HG02973 (cell line): ENCODE measurements around the gene DAB1.

ENCODE experiments used
- ATAC-seq: cut with Tn5 transposase; IDR thresholded peaks from one replicate; pipeline ENCODE4 v1.9.1; 2021; ENCODE audit warnings: moderate library complexity; ENCODE audit not compliant: unreplicated experiment

Gene DAB1

DNA sequence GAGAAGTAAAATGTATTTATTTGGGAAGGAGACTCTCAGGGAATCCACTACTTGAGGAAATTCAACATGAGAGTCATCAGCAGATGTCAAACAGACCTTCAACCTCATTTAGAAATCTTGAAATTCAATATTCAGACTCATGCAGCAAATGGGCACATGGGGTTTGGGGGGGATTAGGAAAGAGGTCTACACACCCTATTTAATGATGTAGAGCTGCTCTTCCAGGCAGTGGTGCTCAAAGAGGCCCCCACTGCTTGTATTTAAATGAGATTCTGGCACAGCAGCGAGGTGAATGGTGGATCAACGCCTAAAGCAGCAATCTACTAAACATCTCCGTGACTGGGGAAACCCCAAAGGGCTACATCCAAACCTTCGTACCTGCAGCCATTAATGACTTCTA, 244.9 kb downstream of the DAB1 start:
- no peak for ATAC-seq

DNA sequence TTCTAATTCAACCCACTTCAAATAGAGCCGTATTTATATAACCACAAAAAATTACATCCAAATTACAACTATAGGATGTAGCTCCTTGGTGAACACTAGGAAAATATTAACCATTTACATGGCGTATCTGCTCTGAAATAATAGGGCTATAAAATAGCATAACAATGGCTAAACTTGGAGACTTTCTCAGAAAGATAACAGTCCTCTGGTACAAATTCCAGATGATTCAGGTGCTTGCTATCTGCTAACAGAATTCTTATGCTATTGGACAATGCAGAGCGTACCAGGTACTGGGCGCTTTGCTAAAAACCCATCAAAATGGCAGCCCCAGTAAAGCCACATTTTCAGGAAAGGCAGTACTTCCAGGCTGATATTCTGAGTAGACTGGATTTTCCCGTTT, 248.4 kb downstream of the DAB1 start:
- no peak for ATAC-seq

DNA sequence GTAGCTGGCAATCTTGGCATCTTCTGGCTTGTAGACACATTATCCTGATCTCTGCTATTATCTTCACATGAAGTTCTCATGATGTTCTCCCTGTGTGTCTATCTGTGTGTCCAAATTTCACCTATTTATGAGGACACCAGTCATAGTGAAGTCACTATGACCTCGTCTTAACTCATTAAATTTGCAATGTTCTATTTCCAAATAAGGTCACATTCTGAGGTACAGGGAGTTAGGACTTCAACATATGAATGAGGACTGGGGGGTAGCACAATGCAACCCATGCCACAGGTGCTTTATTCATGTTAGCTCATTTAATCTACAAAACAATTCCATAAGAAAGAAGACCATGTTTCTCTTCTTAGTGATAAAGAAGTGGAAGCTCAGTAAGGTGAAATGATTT, 251.8 kb downstream of the DAB1 start:
- no peak for ATAC-seq

DNA sequence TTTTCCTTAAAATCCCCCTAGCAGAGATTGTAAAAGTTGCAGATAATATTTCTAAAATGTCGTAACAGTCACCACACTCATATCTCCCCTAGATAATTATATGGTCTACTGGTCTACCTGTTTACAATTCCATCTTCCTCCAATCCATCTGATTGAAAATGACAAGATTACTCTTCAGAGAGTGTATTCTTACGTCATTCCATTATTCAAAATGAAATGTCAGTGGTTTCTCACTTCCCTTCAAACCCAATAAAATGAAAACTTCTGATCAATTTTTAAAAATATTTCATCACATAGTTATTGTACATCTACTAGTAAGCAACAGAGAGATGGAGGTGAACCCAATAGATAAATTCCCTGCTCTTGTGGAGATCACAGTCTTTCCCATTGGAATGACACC, 255.9 kb downstream of the DAB1 start:
- ATAC-seq, result no peak

DNA sequence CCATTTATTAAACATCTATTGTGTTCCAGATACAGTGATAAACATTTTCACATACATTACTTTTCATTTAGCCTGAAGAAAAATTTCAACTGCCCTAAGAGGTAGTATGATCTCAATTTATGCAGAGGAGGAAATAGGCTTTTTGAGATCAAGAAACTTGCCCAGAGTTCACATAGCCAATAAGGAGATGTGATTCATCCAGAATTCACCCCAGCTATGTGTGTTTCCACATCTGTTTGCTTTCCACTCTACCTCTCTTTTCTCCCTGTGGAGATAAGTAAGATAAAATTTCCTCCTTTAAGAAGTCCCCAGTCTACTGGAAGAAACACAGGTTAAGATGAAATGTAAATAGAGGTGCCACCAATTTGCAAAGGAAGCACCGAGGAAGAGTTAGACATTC, 258.3 kb downstream of the DAB1 start:
- ATAC-seq, result no peak

DNA sequence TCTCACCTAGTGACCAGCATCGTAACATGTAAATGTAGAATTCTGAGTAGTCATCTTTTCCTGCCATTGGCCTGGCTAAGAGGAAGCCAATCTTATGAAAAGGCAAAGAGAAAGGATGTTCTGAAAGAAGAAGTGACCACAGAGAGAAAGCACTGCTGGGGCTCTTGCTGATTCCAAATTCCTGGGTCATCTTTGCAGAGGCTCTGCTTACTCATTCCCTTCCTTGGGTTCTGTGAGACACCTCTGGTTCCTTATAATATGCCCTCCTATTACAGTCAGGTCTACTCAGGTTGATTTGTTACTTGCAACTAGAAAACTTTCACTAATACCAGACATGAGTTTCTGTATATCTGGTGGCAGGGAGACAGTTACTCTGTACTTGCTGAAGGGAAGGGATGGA, 259.3 kb downstream of the DAB1 start:
- ATAC-seq, result peak; percentile 52

DNA sequence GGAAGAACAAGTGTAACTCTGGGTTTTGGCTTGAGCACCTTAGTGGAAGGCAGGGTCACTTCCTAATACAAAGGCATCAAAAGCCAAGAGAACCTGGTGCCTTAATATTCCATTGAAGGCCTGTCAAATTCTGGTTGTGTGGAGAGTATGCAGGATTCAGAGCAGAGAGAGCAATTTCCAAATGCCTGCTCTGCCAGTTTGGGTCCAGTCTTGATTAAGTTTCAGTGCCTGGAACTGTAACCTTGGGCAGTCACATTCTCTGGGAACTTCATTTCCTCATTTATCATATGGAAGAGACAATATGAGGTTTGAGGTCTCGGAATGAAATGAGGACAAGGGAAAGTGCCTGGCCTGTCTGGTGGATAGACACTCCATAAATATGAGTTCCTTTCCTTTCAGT, 260.1 kb downstream of the DAB1 start:
- no peak for ATAC-seq

DNA sequence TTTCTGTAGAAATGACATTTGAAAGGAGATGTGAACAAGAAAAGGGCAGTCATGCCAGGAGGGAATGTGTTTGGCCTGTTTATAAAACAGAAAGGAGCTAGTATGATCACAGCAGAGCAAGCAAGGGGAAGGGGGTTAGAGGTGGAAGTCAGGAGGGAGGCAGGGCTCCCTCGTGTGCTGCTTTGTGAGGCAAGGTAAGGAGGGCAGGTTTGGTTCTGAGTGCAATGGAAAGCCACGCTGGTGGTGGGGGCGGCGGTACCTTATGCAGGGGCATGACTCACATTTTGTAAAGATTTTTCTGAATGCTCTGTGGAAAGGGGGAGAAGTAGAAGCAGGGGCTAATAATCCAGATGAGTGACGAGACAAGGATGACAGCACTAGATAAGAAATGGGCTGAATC, 260.5 kb downstream of the DAB1 start:
- ATAC-seq, result no peak

DNA sequence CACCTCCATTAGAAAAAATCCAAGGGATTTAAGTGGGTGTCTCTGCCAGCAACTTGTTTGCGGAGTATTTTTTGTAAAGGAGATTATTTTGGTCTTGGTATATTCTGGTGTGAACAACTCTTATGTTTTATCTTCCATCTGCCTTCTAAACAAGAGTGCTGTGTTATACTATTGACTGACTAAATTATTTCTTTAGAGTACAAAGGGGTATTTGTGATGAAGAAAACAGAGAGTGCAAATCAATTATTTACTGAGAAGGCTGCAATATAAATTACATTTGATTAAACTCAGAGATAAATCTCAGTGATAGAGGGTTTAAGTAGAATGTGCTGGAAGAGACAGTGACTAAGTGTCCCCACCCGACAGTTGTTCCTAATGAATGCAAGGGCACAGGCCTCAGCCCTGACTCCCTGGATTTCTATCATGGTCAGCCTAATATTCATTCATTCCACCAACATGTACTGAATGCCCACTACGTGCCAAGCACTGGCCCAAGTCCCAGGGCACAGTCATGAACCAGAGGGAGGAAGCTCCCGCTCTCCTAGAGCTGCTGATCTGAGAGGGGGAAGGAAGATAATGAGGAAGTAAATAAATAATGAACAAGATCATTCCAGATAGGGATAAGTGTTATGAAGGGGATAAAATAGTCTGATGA, 261.1 kb downstream of the DAB1 start:
- no peak for ATAC-seq

DNA sequence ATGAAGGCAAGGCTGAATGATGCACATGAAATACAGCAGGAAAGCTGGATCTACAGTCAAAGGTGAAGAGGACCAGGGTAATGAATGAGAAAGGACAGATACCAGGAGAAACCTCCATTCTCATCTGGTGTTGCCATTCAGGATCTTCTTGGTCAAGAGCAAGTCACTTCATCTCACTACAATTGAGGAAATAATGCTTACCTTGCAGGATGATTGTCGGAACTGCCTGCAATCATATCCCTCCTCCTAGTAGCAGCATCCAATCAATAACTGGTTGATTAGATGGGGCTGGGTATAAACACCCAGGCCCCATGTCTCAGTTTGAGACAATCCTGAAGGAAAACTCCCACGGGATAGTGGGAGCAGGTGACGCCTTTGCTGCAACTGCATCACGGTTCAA, 263.3 kb downstream of the DAB1 start:
- no peak for ATAC-seq

DNA sequence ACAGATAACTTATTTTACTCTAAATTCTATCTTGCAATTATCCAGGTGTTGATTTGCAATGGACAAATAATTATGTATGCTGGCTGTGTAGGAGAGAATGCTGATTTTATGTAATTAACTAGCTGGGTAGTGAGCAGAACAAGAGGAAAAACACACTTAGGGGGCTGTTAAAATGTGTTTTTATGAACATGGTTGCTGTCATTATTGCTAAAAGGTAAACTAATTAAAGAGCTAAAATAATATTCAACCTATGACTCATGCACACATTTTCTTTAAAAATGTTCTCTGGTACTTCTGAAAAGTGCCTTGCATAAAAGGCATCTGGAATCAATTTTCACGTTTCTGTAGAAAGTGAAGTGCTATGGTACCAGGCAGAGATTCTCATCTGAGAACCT, 265.3 kb downstream of the DAB1 start:
- no peak for ATAC-seq

DNA sequence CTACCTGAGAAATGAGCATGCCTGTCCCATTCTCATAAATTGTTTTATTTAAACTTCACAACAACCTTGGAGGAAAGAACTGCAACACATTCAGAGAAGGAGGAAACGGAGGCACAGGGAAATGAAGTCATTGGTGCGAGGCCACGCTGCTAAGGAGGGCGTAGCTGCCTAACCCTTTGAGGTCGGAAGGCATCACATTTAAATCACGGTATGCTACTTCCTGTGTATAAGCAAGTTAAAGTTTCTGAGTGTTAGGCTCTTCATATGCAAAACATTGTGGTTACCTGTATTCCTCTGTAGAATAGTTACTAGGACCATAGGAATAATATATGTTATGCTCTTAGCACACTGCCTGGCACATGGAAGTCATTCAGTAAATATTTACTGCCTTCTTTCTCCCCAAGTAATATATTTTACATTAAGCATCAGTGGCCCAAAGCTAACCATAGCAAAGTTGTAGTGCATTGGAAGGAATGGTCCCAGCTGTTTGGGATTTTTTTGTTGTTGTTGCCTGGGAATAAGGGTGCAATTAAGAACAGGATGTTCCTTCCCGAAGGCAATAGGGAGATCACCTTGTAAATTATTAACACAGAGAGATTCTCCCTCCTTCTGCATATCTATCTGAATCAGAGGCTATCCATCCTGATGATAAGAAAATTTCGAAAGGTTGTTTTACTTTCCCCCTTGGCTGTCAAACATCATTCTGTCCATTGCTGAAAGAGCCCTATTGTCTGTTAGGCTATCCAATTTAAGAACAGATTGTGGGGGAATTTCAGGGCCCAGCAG, 265.8 kb downstream of the DAB1 start:
- no peak for ATAC-seq

DNA sequence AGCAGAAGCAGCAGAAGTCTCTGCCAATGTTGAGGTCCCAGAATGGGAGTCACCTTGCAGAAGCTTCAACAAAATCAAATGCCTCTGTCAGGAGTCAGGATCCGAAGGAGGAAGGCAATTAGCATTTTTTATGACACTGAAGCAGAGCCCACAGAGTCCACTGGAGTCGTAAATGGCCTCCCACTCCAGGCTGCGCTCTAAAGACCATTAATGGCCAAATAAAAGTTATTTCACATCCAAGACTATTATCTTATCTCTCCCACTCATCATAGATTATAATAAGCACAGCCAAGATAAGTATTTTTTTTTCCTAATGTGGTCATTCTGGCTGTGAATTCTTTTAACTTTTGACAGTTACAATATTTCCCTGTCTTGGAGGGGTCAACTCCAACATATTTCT, 267.0 kb downstream of the DAB1 start:
- no peak for ATAC-seq

DNA sequence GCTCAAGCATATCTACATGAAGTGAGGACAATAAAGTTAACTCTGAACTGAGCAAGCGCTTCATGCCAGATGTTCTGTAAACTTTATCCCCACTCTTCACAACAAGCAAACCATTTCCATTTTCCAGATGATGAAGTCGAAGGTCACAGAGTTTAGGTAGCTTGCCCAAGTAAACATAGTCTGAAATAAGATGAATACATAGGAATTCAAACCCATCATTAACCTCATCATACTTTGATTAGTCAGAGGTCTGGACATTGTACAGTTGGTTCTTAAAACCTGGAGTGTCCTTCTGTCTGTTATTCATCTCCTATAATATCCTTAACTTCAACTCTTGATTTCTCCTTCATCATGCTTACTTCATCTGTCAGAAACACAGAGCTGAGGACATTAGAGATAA, 277.8 kb downstream of the DAB1 start:
- ATAC-seq, result no peak

DNA sequence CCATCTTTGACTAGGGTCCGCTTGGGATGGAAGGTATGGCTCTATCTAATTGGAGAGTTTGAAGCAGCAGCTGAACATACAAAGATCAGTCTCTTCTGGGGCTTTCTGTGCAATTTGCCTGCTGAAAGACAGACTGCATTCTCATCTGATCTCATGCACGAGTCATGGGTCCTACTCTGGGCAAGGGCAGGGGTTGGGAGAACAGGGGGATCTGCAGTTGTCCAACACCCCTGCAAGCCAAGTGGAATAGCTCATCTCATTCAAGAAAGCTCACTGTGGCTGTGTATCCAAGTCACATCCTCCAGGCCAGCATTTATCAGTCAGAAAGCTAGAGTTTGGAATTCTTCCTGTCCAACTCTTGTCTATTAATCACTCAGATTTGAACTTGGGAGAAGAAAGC, 280.9 kb downstream of the DAB1 start:
- ATAC-seq, result no peak

DNA sequence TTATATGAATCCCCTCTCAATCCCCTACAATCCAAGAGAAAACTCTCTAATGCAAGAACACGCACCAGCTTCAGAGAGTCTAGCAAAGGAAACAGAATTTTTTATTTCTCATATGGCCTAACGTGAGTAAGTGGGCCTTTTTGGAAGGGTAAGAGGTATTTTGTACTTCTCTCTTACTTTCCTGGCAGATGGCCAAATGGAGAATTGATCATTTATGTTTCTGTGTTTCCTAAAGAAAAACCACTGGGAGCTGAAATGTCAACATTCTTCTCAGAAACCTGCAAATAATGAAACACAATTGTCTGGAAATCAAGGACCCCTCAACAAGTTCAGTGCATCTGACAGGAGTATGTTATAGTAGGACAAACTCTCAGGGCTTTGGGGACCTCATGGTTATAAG, 281.7 kb downstream of the DAB1 start:
- ATAC-seq, result no peak

DNA sequence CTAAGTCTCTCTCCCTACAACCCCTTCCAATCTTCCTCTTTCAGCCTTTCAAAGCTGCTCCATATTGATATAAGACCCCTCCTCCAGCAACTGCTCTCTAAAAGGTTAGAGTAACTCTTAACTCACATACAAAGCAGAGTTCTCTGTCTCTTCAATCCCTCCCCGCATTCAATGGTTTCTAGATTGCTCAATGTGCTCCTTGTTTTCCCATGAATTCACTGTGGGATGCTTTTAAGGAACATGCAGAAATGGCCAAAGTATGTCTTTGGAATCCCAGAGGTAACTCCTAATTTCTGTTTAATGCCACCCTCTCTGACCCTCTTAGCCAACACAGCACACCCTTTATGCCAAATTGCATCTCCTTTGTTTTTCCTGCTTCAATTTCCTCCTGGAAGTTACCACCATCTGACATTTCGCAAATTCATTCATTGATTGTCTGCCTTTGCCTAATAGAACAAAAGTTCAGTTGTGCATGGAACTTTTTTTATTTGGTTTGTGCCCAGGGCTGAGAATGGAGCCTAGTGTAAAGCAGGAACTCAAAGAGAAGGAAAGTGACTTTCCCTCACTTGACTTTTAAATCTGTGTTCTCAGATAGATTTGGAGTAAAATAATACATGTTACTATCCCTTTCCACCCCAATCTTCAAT, 285.3 kb downstream of the DAB1 start:
- ATAC-seq, result no peak

DNA sequence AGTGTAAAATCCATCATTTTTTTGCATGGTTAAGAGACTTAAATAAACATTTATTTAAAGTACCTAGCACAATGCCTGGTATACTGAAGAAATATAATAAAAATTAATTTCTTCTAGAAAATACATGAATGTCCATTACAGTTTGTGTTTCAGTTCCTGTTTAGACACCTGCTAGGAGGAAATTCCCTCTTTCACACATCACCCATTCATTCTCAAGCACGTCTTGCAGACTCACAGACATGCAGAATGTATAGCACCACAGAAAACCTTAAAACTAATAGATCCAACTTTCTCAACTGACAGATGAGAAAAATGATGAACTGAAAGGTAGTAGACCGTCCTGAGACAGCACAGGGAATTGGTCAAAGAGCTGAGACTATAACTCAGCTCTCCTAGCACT, 285.9 kb downstream of the DAB1 start:
- ATAC-seq, result peak; percentile 83

DNA sequence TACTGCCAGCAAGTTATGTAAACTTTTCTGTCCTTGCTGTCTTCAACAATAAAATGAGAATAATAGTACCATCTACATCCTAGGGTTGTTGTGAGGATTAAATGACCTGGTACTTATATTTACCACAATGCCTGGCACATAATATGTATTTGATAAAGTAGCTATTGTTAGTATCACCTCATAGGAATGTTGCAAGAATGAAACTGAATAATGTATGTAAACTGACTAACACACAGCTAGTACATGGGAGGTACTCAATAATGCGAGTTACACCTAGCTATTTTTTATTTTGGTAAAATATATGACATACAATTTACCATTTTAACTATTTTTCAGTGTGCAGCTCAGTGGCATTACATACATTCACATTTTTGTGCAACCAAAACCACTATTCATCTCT, 289.1 kb downstream of the DAB1 start:
- ATAC-seq, result no peak

DNA sequence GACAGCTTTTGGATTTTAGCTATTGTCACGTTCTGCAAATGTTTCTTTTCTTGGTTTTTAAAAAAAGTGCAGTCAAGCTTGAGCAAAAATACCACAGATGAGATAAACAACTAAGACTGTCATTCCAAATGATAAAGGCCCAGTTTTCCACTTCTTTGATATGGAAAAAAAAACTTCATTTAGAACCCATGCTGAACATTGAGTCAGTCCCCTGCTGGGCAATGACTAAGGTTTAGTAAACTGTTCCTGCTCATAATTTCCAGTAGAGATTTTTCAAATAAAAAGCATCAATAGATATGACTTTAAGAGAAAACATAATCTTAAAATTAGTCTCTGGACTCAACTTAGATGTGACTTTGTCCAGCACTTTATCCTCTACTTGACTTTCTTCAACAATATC, 290.2 kb downstream of the DAB1 start:
- no peak for ATAC-seq

DNA sequence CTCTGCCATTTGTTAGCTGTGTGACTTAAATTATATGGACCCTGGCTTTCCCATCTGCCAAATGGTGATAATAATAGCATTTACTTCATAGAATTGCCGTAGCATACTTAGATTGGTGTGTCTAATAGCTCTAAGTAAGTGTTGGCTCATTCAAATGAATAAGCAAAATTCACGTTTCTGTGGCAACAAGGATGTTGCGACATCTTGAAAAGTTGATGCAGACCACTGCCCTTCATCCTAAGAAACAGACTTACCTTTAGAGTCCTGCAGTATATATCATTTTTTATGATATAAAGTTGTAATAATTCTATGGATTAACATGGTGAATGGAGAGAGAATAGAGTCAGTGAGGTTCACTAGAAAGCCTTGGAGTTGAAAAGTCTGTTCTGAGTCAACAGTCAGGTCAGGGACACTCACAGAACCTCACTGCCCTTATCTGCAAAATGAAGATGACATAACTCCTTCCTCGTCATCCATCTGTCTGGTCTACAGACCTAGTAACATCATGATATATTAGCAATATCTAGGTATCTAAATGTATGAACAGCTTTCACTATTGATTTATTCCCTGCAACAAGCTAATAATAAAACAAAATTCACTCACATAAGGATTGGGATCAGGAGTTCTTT, 290.8 kb downstream of the DAB1 start:
- ATAC-seq, result no peak
